ENCODE data around the gene STAT3.

STAT3 gene

GRCh38 chr17:42414704-42415409 lies 26.6 kb upstream of the STAT3 start:
- peak overlapping the region; percentile 11; the same call in 1 of the 2 replicates for H3K4me3 ChIP-seq (ENCODE audit: low read length)
- no peak for TF ChIP-seq ZNF274 (IDR thresholded peaks at IDR 0.05; ENCODE audit: low read depth, low read length)

- TF ChIP-seq ZNF274 (IDR thresholded peaks at IDR 0.05; ENCODE audit: low read depth, low read length), result no peak
- H3K4me3 ChIP-seq (ENCODE audit: low read length), result no peak overlapping the region
Measured at GRCh38 chr17:42413464-42414040, 25.3 kb upstream of the STAT3 start.

- TF ChIP-seq ZNF274 (IDR thresholded peaks at IDR 0.05; ENCODE audit: low read depth, low read length), result no peak
Measured at GRCh38 chr17:42411905-42412679, 23.9 kb upstream of the STAT3 start.

GRCh38 chr17:42411361-42411760 lies 23.1 kb upstream of the STAT3 start:
- H3K4me3 ChIP-seq (ENCODE audit: low read length), result no peak overlapping the region

More at GRCh38 chr17:42411905-42412679, 23.9 kb upstream of the STAT3 start:
- H3K4me3 ChIP-seq (ENCODE audit: low read length), result no peak overlapping the region

DNA sequence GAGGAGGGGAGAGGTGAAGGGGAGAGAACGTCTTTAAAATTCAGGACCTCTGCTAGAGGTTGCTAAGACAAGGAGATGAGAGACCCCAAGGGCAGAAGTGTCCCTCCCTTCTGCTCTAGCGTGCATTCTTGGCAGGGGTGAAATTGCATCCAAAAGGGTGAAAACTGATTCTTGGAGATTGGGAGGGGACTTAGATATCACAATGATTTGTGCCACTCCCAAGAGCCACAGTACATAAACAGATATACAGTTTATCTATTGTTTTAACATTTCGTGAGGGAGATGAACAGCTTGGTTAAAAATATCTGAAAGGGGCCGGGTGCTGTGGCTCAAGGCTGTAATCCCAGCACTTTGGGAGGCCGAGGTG lies 22.1 kb upstream of the STAT3 start:
- no peak overlapping the region for H3K4me3 ChIP-seq (ENCODE audit: low read length)
- TF ChIP-seq ZNF274 (IDR thresholded peaks at IDR 0.05; ENCODE audit: low read depth, low read length), result no peak

More at GRCh38 chr17:42411361-42411760, 23.1 kb upstream of the STAT3 start:
- no peak for TF ChIP-seq ZNF274 (IDR thresholded peaks at IDR 0.05; ENCODE audit: low read depth, low read length)

DNA sequence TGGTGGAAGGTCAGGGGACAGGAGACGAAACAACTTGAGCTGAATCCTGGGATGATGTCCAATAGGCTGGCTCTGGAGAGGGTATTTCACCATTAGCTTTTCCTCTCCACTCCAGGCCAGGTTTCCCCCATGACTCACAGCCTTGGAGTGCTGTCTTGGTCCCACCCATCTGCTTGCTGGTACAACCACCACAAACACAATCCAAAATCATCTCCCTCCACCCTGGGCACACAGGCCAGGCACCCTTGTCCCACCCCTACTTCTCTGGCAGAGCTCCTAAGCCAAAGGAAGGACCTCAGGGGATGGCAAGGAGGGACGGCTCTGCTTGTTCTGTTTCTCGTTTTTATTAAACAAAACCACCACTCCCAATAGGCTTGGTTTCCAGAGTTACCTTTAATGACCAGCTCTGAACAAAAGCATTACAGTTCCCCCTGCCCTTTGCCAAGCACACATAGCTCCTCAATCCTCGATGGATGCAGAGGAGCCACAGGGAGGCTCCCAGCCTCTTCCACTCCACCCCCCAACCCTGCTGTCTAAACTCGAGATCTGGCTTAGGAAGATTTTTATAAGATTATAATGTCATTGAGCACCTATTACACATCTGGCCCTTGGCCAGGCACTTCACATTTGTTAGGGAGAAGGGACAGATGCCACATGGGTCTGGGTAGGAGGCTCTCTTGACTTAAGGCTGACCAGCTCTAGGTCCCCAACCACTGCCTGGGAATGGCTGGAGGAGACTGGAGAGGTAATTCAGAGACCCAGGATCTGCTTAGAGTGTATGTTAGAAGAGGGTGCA lies 21.5 kb upstream of the STAT3 start:
- H3K4me3 ChIP-seq (ENCODE audit: low read length), result no peak overlapping the region
- no peak for TF ChIP-seq ZNF274 (IDR thresholded peaks at IDR 0.05; ENCODE audit: low read depth, low read length)

DNA sequence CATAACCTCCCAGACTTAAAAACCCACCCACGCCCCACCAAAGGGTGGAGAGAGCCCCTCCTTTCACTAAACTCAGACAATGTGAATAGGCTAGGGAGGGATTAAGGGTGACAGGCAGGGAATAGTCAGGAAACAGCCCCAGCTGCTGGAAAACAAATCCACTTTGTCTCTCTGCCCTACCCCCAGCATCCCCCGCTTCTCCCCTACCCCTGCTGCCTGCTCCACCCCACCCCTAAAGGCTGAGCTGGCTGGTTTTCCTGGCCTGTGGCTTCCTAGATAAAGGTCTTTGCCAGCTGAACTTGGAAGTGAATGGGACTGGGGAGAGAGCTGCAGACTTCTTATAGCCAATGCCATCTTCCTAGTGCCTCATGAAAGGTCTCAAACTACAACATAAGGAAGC lies 19.8 kb upstream of the STAT3 start:
- no peak for TF ChIP-seq ZNF274 (IDR thresholded peaks at IDR 0.05; ENCODE audit: low read depth, low read length)
- H3K4me3 ChIP-seq (ENCODE audit: low read length), result no peak overlapping the region

- H3K4me3 ChIP-seq (ENCODE audit: low read length), result no peak overlapping the region
- TF ChIP-seq ZNF274 (IDR thresholded peaks at IDR 0.05; ENCODE audit: low read depth, low read length), result no peak
Measured at GRCh38 chr17:42407289-42407836, 19.1 kb upstream of the STAT3 start.

DNA sequence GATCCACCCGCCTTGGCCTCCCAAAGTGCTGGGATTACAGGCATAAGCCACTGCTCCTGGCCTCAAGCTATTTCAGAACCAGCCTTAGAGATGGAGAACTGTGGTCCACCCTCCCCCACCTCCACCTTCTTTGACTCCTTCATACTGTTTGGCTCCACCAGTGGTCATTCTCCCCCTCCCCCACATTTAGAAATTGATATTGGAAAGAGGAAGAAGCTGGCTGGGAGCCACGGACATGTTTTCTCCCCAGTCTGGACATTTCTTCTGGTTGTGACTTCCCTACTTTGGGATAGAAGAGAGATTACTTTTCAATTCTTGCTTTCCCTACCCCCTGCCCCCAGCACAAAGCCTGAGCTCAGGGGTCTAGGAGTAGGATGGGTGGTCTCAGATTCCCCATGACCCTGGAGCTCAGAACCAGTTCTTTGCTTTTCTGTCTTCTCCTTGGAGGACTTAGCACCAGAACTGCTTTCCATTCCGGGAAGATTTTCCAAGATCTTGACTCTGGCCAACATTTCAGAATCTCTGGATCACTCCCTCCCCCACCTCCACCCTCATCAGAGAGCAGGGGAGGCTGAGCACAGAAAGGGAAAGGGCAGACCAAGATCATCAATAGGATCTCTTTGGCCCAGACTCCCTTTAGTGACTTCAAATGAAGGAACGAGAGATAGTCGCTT lies 18.5 kb upstream of the STAT3 start:
- TF ChIP-seq ZNF274 (IDR thresholded peaks at IDR 0.05; ENCODE audit: low read depth, low read length), result no peak
- H3K4me3 ChIP-seq (ENCODE audit: low read length), result no peak overlapping the region

DNA sequence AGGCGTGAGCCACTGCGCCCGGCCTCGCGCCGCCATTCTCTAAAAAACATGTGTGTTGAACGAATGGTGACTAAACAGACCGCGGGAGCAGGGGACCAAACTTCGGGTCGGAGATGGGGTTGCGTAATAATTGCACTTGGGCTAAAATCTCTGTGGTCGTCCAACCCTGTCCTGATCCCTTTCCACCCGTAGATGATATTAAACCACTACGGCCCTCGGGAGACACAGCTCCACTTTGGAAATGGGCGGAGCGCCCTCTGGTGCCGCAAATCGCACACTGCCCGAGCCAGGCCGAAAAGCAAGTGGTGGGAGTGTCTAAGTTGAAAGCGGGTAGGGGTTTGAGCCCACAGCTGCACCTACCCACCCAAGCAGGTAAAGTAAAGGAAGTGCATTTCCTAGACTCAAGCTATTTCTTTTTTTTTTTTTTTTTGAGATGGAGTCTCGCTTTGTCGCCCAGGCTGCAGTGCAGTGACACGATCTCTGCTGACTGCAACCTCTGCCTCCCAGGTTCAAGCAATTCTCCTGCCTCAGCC lies 17.8 kb upstream of the STAT3 start:
- no peak overlapping the region for H3K4me3 ChIP-seq (ENCODE audit: low read length)
- no peak for TF ChIP-seq ZNF274 (IDR thresholded peaks at IDR 0.05; ENCODE audit: low read depth, low read length)

GRCh38 chr17:42405076-42405475 lies 16.8 kb upstream of the STAT3 start:
- TF ChIP-seq ZNF274 (IDR thresholded peaks at IDR 0.05; ENCODE audit: low read depth, low read length), result no peak
- H3K4me3 ChIP-seq (ENCODE audit: low read length), result no peak overlapping the region

GRCh38 chr17:42404326-42405055 lies 16.2 kb upstream of the STAT3 start:
- no peak overlapping the region for H3K4me3 ChIP-seq (ENCODE audit: low read length)
- no peak for TF ChIP-seq ZNF274 (IDR thresholded peaks at IDR 0.05; ENCODE audit: low read depth, low read length)

Measured in GM08714 (cell line).